ENCODE results near the gene EIF3K. TPM values are rescaled to one million over a fixed set of nuclear protein-coding genes. Genes with fewer than 3 reads are reported as not detected.

The EIF3K gene
- total RNA-seq, 1 donor from 2014 or later: 483 TPM

- DNase-seq (ENCODE audit: low spot score): peak; percentile 100
- intact Hi-C loops (cut with DNase I): loop anchor here (5.0 to 10.0 kb wide), 3 partner anchors 60 to 205 kb away; partner anchors contain the start of gene ECH1
These were observed 28.5 kb downstream of the EIF3K start, which contains the start of gene ACTN4 for GRCh38 chr19:38647368-38647965. Gene ACTN4, plus strand, starts transcription at chr19:38647649. Its CDS starts 97 bp downstream, at chr19:38647746.

- intact Hi-C loops (cut with DNase I): loop anchor here (2.0 to 10.0 kb wide), 4 partner anchors 59 to 204 kb away; partner anchors contain the start of gene ECH1
- DNase-seq (ENCODE audit: low spot score): no peak
These were observed 29.2 kb downstream of the EIF3K start for GRCh38 chr19:38647966-38648768.

GRCh38 chr19:38648769-38649304 is 29.8 kb downstream of the EIF3K start:
- intact Hi-C loops (cut with DNase I): loop anchor here (2.0 to 10.0 kb wide), 4 partner anchors 58 to 203 kb away; partner anchors contain the start of gene ECH1
- DNase-seq (ENCODE audit: low spot score): no peak

DNA sequence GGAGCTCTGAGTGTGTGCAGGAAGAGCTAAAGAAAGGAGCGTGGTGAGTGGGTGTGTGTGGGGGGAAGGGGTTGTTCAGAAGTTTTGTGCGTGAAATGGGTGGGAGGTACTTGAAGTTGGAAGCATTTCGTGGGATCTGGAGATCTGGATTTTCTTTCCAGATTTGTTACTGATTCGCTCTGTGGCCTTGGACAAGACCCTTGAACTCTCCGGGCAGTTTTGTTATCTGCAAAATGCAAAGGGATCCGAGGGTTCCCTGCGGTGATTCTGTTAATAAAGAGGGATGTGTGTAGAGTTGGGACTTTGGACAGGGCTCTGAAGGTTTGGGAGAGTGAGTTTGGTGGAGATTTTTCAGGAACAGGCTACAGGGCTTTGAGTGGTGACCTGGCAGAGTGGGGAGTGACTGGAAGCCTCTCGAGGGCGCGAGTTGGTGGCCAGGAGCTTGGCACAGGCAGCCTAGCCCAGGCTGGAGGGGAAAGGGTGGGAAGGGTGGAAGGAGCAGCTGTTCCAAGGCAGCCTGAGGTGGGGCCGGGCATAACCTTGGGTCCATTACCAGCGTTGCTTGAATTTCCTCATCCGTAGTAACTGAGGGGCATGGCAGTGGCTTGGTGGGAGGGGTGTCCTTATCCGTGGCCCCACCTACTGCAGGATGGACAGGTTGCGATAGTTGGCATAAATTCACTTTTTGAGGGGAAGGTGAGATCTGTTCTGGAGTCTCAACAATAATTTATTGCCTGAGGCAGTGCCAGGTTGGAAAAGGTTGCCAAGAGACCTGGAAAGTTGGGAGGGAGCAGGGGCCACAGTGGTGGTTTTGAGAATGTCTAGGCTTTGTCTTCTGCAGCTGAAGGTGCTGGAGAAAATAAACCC is 30.6 kb downstream of the EIF3K start:
- intact Hi-C loops (cut with DNase I): loop anchor here (2.0 to 10.0 kb wide), 5 partner anchors 41 to 203 kb away; partner anchors contain the start of gene ECH1
- no peak for DNase-seq (ENCODE audit: low spot score)

- intact Hi-C loops (cut with DNase I): loop anchor here (2.0 kb wide), 1 partner anchor 41 kb away; no protein-coding TSS in a partner anchor
These were observed 31.3 kb downstream of the EIF3K start for GRCh38 chr19:38650172-38650775.

DNA sequence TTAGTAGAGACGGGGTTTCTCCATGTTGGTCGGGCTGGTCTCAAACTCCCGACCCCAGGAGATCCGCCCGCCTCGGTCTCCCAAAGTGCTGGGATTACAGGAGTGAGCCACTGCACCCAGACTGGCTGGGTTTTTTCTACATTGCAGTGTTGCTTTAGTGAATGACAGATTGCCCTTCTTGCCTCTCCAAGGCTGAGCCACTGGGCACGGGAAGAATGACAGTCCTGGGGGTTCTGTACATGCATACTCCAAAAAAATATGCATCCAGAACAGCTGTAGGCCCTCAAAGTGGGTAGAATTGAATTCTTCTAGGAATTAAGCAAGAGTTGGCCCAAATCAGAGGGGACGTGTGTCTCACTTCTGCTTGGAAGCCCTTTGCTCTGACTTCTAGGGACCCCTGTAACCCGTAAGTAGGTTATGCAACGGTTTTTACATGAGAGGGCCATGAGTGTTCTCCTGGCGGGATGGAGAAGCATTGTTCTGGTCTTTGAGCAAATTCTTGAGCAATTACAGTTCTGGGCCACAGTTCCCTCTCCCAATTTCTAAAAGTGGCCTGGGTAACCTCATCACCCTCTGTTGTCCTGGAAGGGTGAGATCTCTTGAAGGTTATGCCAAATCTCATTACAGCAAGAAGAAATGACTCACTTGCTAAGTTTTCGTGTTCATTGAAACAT is 32.1 kb downstream of the EIF3K start:
- DNase-seq (ENCODE audit: low spot score): no peak
- intact Hi-C loops (cut with DNase I): loop anchor here (2.0 kb wide), 1 partner anchor 40 kb away; no protein-coding TSS in a partner anchor

More at GRCh38 chr19:38650172-38650775, 31.3 kb downstream of the EIF3K start:
- no peak for DNase-seq (ENCODE audit: low spot score)

- intact Hi-C loops (cut with DNase I): no loop called here
- no peak for DNase-seq (ENCODE audit: low spot score)
These were observed 34.1 kb downstream of the EIF3K start for GRCh38 chr19:38653028-38653571.

DNA sequence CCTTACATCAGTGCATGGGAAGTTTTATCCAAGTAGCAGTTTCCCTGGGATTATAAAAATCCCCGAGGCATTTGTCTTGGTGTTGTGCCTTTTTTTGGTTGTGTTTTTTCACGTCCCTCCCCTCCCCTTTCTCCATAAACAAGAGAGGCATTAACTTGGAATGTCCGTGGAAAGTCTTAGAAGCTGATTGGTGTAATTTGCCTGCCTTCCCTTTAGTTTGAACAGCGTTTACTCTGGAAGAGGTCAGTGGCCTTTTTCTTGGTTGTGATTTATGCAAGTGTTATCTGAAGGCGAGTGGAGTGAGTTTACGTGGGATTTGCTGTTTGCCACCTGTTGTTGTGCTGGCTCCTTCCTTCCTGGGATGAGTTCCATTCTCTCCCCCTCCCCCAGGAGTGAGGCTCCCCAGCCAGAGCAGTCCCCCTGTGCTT is 35.7 kb downstream of the EIF3K start:
- DNase-seq (ENCODE audit: low spot score): no peak
- intact Hi-C loops (cut with DNase I): no loop called here

- intact Hi-C loops (cut with DNase I): no loop called here
- no peak for DNase-seq (ENCODE audit: low spot score)
These were observed 36.3 kb downstream of the EIF3K start for GRCh38 chr19:38655148-38655824.

- no peak for DNase-seq (ENCODE audit: low spot score)
- intact Hi-C loops (cut with DNase I): no loop called here
These were observed 37.4 kb downstream of the EIF3K start for GRCh38 chr19:38656171-38656981.

DNA sequence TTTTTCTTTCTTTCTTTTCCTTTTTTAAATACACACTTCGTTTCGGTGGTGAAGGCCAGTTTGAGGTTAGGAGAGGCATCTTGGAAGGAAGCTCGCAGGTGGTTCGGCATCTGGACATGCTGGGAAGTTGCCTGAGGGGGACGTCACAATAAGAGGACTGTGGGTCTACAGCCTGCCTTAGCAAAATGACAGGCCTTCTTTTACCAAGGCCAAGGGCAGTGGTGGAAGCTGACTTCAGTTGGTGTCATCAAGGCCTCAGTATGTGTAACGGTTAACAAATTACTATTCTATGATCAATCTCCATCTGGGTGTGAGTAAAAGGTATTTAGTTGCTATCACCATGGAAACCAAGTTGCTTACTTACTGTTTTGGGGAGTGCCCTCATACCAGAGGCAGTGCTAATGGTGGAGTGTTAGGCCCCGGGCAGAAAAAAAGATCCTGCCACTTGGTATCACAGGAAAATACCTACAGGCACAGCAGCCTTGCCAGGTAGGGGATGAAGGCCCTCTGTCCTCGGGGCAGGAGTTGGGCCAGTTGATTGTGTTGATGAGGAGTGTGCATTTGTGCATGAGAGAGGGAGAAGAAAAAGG is 38.7 kb downstream of the EIF3K start:
- DNase-seq (ENCODE audit: low spot score): no peak
- intact Hi-C loops (cut with DNase I): loop anchor here (2.0 kb wide), 1 partner anchor 61 kb away; no protein-coding TSS in a partner anchor

- intact Hi-C loops (cut with DNase I): loop anchor here (2.0 kb wide), 1 partner anchor 60 kb away; no protein-coding TSS in a partner anchor
- DNase-seq (ENCODE audit: low spot score): no peak
These were observed 39.7 kb downstream of the EIF3K start for GRCh38 chr19:38658462-38659306.

DNA sequence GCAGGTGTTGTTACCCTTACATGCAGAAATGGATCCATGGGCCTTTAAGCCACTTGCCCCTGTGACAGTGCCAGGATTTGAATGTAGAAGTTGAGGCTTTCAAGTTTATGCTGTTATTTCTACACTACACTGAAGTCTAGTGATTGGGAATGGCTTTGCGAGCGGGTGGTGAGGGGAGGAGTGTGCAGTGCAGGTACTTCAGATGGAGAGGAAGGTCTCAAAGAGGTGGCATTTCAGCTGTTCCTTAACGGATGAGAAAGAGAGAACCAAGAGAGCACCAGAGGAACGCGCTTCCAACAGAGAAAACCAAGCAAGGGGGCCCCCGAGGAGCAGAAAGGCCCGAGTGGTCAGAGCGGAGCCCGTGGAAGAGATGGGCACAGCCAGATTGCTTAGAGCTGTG is 41.7 kb downstream of the EIF3K start:
- intact Hi-C loops (cut with DNase I): no loop called here

DNA sequence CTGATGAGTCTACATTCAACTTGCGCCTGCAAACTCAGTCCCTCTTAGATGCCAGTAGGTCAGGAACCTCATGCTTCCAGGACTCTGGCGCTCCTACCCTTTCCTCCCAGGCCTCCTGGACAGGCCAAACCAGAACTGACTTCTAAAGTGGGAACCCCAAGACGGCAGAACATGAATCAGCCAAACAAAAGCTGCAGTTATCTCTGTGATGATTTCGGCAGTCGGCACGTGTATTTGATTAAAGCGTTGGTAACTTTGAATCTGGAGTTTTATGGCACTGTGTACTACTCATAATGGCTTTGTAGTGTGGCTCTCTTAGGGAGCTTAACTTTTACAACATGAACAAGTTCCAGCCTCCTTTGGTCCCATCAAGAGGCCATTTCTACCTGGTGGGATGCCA is 42.1 kb downstream of the EIF3K start:
- intact Hi-C loops (cut with DNase I): no loop called here
- no peak for DNase-seq (ENCODE audit: low spot score)

More for the DNA sequence above, 41.7 kb downstream of the EIF3K start:
- DNase-seq (ENCODE audit: low spot score): no peak

- intact Hi-C loops (cut with DNase I): no loop called here
- no peak for DNase-seq (ENCODE audit: low spot score)
These were observed 43.0 kb downstream of the EIF3K start for GRCh38 chr19:38661996-38662395.

All from cardiac septum (tissue), 1 donor.